Skeletal muscle satellite cell (primary cell): ENCODE data around the gene PHF21A.

Experiments used
- H3K27me3 ChIP-seq: 2 replicates; pipeline ENCODE4 v1.7.0; 2013; ENCODE audit warnings: low read length; ENCODE audit not compliant: control insufficient read depth, insufficient read depth
- H3K36me3 ChIP-seq: 2 replicates; pipeline ENCODE4 v1.7.0; 2013; ENCODE audit warnings: mild to moderate bottlenecking, control low read depth, low read length; ENCODE audit not compliant: insufficient read depth
- H3K4me1 ChIP-seq: 2 replicates; pipeline ENCODE4 v1.7.0; 2013; ENCODE audit warnings: low read length; ENCODE audit not compliant: control insufficient read depth, insufficient read depth
- H3K4me2 ChIP-seq: 2 replicates; pipeline ENCODE4 v1.7.0; 2013; ENCODE audit warnings: mild to moderate bottlenecking, low read length
- H3K4me3 ChIP-seq: 2 replicates; pipeline ENCODE4 v1.7.0; 2013; ENCODE audit warnings: low read length
- H3K9ac ChIP-seq: 2 replicates; pipeline ENCODE4 v1.7.0; 2013; ENCODE audit warnings: mild to moderate bottlenecking, low read depth, low read length, moderate library complexity
- H3K9me3 ChIP-seq: replicated peaks from 2 replicates; pipeline ENCODE4 v1.7.0; 2013; ENCODE audit warnings: mild to moderate bottlenecking, control low read depth, low read length

PHF21A gene

GRCh38 chr11:45941285-45941684 lies 180.0 kb downstream of the PHF21A start:
- peaks cover 38% of the 10 kb centered on the region for H3K36me3 ChIP-seq
- H3K9me3 ChIP-seq: no peaks in the 10 kb centered on the region
- no peaks in the 10 kb centered on the region for H3K27me3 ChIP-seq
- no peak overlapping the region for H3K9ac ChIP-seq
- no peak overlapping the region for H3K4me3 ChIP-seq
- H3K4me2 ChIP-seq: no peak overlapping the region
- H3K4me1 ChIP-seq: no peaks in the 10 kb centered on the region

- Histone ChIP-seq H3K27me3 (no peaks in the 10 kb centered on the region), H3K4me1 (no peaks in the 10 kb centered on the region), H3K4me3 (no peak overlapping the region), H3K36me3 (peaks cover 33% of the 10 kb centered on the region), H3K9ac (no peak overlapping the region), H3K9me3 (no peaks in the 10 kb centered on the region), H3K4me2 (no peak overlapping the region)
These were observed 181.4 kb downstream of the PHF21A start for GRCh38 chr11:45939836-45940235.

GRCh38 chr11:45937916-45938315 lies 183.3 kb downstream of the PHF21A start:
- Histone ChIP-seq H3K27me3 (no peaks in the 10 kb centered on the region), H3K4me1 (no peaks in the 10 kb centered on the region), H3K9me3 (no peaks in the 10 kb centered on the region), H3K4me3 (no peak overlapping the region), H3K36me3 (peaks cover 48% of the 10 kb centered on the region), H3K4me2 (no peak overlapping the region), H3K9ac (no peak overlapping the region)

GRCh38 chr11:45936511-45937054 lies 184.7 kb downstream of the PHF21A start:
- Histone ChIP-seq H3K4me2 (no peak overlapping the region), H3K4me1 (no peaks in the 10 kb centered on the region), H3K36me3 (peaks cover 42% of the 10 kb centered on the region), H3K27me3 (no peaks in the 10 kb centered on the region), H3K9ac (no peak overlapping the region), H3K4me3 (no peak overlapping the region), H3K9me3 (no peaks in the 10 kb centered on the region)

GRCh38 chr11:45935349-45936064 lies 185.7 kb downstream of the PHF21A start:
- H3K27me3 ChIP-seq: no peaks in the 10 kb centered on the region
- H3K9me3 ChIP-seq: no peaks in the 10 kb centered on the region
- peaks cover 39% of the 10 kb centered on the region for H3K36me3 ChIP-seq
- no peak overlapping the region for H3K4me3 ChIP-seq
- H3K9ac ChIP-seq: no peak overlapping the region
- no peak overlapping the region for H3K4me2 ChIP-seq
- no peaks in the 10 kb centered on the region for H3K4me1 ChIP-seq

GRCh38 chr11:45934580-45935318 lies 186.5 kb downstream of the PHF21A start:
- Histone ChIP-seq H3K4me1 (peaks cover 6% of the 10 kb centered on the region), H3K36me3 (peaks cover 39% of the 10 kb centered on the region)

GRCh38 chr11:45933846-45934579 lies 187.2 kb downstream of the PHF21A start:
- Histone ChIP-seq H3K4me1 (peaks cover 9% of the 10 kb centered on the region), H3K4me2 (no peak overlapping the region), H3K9ac (no peak overlapping the region), H3K9me3 (no peaks in the 10 kb centered on the region), H3K27me3 (no peaks in the 10 kb centered on the region), H3K4me3 (no peak overlapping the region), H3K36me3 (peaks cover 39% of the 10 kb centered on the region)

More at GRCh38 chr11:45934580-45935318, 186.5 kb downstream of the PHF21A start:
- no peak overlapping the region for H3K9ac ChIP-seq
- no peak overlapping the region for H3K4me2 ChIP-seq
- no peak overlapping the region for H3K4me3 ChIP-seq
- H3K27me3 ChIP-seq: no peaks in the 10 kb centered on the region
- no peaks in the 10 kb centered on the region for H3K9me3 ChIP-seq

GRCh38 chr11:45933131-45933831 lies 188.0 kb downstream of the PHF21A start:
- H3K36me3 ChIP-seq: peaks cover 39% of the 10 kb centered on the region
- no peak overlapping the region for H3K9ac ChIP-seq
- H3K4me1 ChIP-seq: peaks cover 9% of the 10 kb centered on the region
- H3K4me3 ChIP-seq: no peak overlapping the region
- H3K9me3 ChIP-seq: no peaks in the 10 kb centered on the region
- no peaks in the 10 kb centered on the region for H3K27me3 ChIP-seq
- H3K4me2 ChIP-seq: no peak overlapping the region

GRCh38 chr11:45932217-45932616 lies 189.0 kb downstream of the PHF21A start:
- Histone ChIP-seq H3K4me1 (peaks cover 9% of the 10 kb centered on the region), H3K4me3 (no peak overlapping the region), H3K9me3 (no peaks in the 10 kb centered on the region), H3K36me3 (peaks cover 38% of the 10 kb centered on the region), H3K9ac (no peak overlapping the region), H3K4me2 (no peak overlapping the region), H3K27me3 (no peaks in the 10 kb centered on the region)

- Histone ChIP-seq H3K4me2 (no peak overlapping the region), H3K9me3 (no peaks in the 10 kb centered on the region), H3K27me3 (no peaks in the 10 kb centered on the region), H3K36me3 (peaks cover 34% of the 10 kb centered on the region), H3K4me1 (peaks cover 9% of the 10 kb centered on the region), H3K4me3 (no peak overlapping the region), H3K9ac (no peak overlapping the region)
These were observed 189.5 kb downstream of the PHF21A start for GRCh38 chr11:45931739-45932138.
